Activated naive CD8-positive, alpha-beta T cell (primary cell): ENCODE data around the gene MTRFR.
A peak's percentile ranks its signal among the peaks of the same experiment; 100 is the strongest.

Source experiments
- H3K27ac Mint-ChIP-seq: one replicate; pipeline ENCODE4 v1.8.0; 2021; ENCODE audit warnings: mixed read lengths
- H3K27me3 Mint-ChIP-seq: one replicate; pipeline ENCODE4 v1.8.0; 2021; ENCODE audit warnings: mixed read lengths
- H3K36me3 Mint-ChIP-seq: one replicate; pipeline ENCODE4 v1.8.0; 2021; ENCODE audit warnings: mixed read lengths
- H3K4me1 Mint-ChIP-seq: one replicate; pipeline ENCODE4 v1.8.0; 2021; ENCODE audit warnings: low read depth, mixed read lengths
- H3K4me3 Mint-ChIP-seq: one replicate; pipeline ENCODE4 v1.8.0; 2021; ENCODE audit warnings: mild to moderate bottlenecking, mixed read lengths
- H3K9me3 Mint-ChIP-seq: one replicate; pipeline ENCODE4 v1.8.0; 2021; ENCODE audit warnings: low read depth, mixed read lengths

MTRFR gene

DNA sequence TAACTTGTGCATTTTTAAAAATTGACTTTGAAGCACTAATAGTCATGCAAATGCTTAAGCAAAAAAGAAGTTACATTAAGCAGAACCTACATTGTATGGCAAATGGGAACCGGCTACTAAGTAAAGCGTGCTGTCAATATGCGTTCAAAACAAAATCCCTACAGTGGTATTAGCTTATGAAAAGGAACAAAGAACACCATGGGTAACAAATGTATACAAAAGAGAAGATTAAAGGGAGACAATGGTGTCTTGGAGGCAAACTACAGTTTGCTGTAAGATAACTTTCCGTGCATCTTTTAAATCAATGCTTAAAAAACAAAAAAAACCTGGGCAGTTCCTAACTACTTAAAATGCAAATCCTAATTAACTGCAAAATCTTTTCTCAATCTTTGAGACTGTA is 28.0 kb downstream of the MTRFR start:
- no peaks in the 10 kb centered on the region for H3K27me3 Mint-ChIP-seq
- H3K27ac Mint-ChIP-seq = no peak overlapping the region
- H3K4me1 Mint-ChIP-seq = no peaks in the 10 kb centered on the region
- peaks cover 2% of the 10 kb centered on the region for H3K36me3 Mint-ChIP-seq
- H3K4me3 Mint-ChIP-seq = no peak overlapping the region
- no peaks in the 10 kb centered on the region for H3K9me3 Mint-ChIP-seq

DNA sequence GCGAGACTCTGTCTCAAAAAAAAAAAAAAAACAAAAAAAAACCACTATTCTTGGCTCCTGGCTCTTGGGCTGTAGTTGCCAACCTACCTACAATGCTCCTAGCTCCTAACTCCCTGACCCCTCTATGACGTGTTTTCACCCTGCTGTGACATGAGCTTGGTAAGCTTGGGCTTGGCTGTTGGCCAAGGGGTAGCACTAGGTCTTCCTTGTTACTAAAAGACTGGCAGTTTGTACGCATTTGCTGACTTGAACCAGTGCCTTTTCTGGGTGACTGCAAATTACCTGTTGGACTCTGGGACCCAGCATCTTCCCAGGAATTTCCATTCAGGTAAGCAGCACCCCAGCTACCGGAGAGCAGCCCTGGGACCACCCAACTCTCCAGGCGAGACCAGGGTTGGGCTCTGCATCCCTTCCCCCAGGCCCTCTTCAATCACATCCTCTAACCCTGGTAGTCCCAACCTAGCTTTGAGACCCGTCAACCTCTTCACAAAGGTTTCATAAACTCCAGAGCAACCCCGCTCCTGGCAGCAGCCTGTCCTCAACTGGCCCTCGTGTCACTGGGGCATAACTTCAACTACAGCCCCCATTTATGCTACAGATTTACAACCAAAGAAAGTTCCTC is 30.1 kb downstream of the MTRFR start:
- Mint-ChIP-seq H3K9me3 (no peaks in the 10 kb centered on the region), H3K4me3 (no peak overlapping the region), H3K27me3 (no peaks in the 10 kb centered on the region), H3K36me3 (no peaks in the 10 kb centered on the region), H3K27ac (peak overlapping the region; percentile 10), H3K4me1 (peaks cover 4% of the 10 kb centered on the region)

DNA sequence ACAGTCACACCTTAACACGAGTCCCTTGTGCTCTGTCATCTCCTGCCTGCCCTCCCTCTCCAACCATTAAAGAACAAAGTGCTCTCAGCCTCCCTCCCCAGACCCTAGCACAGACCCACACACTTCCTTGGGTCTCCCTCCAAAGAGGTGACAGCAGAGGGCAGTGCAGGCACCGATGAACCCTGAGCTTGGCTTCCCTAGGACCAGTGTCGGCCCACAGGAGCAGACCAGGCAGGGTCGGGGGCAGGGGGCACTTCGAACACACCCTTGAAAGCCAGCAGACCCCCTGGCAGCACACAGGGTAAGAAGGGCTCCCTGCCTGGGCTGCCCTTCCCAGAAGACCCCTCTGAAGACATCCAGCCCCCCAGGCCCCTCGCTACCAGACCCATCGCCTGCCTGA is 31.4 kb downstream of the MTRFR start:
- Mint-ChIP-seq H3K36me3 (no peaks in the 10 kb centered on the region), H3K9me3 (no peaks in the 10 kb centered on the region), H3K27ac (no peak overlapping the region)

DNA sequence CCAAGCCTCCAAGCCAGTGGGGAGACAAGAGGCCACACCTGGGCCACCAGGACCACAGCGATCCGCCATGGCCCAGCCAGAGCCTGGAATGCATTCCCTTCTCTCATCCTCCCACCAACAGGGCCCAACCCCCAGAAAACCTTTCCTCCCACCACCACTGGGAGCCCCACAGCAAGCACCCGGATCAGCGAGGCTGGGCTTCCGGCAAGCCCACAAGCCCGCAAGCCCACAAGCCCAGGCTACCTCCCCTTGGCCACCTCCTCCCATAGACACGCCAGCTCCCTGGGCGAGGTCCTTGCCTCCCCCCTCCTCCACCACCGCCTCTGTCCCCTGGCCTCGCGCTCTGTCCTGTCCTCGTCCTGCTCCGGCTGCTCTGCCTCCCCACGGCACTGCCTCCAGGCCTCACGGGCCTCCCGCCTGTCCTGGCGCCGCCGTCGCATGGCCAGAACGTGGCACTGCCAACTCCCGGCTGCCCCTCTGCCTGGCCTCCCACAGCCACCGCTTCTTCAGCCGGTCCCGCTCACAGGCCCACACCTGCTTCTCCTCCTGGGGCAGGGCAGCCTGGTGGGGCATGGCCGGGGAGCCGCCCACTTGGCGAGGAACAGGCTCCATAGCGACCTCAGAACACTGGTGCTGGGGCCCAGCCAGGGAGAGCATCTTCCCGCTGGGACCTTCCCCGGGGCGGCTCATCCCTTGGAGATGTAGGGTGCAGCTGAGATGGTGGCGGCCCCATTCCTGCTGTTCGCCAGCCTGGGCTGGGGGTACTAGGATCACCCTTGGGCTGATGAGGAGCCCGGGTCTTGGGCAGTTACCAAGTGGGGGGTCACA is 32.8 kb downstream of the MTRFR start:
- no peaks in the 10 kb centered on the region for H3K27me3 Mint-ChIP-seq
- no peaks in the 10 kb centered on the region for H3K36me3 Mint-ChIP-seq
- H3K27ac Mint-ChIP-seq = no peak overlapping the region
- H3K4me3 Mint-ChIP-seq = no peak overlapping the region
- peaks cover 22% of the 10 kb centered on the region for H3K4me1 Mint-ChIP-seq
- H3K9me3 Mint-ChIP-seq = no peaks in the 10 kb centered on the region

More for the DNA sequence above, 31.4 kb downstream of the MTRFR start:
- no peak overlapping the region for H3K4me3 Mint-ChIP-seq
- H3K27me3 Mint-ChIP-seq = no peaks in the 10 kb centered on the region
- H3K4me1 Mint-ChIP-seq = peaks cover 15% of the 10 kb centered on the region

DNA sequence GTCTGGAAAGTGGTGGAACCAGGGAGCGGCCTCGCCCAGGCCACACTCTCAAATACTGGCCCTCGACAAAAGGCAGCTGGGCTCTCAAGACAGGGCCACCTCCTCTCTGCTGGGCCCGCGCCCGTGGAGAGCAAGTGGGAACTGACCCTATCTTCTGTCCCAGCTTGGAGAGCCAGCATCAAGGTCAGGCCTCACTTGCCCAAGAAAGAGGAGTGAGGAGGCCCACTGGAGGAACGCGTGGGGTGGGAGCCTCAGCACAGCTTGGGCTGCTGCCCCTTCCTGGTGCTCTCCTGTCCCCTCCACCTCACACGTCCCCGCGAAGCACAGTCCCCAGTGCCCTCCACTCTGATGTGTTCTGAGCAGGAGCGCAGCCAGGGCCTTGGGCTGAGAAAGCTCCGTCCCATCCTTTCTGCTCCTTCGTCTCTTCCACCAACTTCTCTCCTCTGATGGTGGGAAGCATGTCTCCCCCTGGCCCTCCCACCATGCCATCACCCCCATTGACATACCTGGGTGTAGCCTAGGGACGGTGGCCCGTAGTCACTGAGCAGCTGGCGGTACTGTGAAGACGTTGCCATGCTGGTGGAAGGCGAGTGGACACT is 33.5 kb downstream of the MTRFR start:
- Mint-ChIP-seq H3K9me3 (no peaks in the 10 kb centered on the region), H3K4me3 (no peak overlapping the region), H3K36me3 (no peaks in the 10 kb centered on the region), H3K27ac (peak overlapping the region; percentile 28), H3K4me1 (peaks cover 22% of the 10 kb centered on the region), H3K27me3 (no peaks in the 10 kb centered on the region)

DNA sequence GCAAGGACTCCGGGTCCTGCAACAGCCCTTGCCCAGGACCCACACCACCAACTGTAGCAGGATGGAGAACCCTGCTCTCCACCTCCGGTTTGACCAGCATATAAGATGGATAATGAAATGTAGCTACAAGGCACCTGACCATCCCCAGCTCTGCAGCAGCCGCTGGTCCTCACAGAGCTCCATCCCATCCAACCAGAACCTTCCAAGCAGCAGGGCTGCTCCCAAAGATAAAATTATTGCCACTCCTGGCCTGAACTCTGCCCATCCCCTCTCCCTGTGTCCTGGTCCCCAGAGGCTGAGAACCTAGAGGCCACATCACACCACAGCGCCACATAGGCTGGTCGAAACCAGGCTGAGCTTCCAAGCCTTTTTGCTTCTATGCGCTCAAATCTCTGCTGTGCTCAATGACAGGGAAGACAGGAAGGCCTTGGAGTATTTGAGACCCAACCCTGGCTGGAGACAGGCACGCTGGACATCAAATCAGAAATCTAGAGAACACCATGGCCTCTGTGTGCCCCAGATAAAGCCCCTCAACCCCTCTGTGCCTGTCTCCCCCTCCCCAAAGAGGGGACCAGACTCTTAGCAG is 34.2 kb downstream of the MTRFR start:
- no peaks in the 10 kb centered on the region for H3K27me3 Mint-ChIP-seq
- no peaks in the 10 kb centered on the region for H3K9me3 Mint-ChIP-seq
- no peak overlapping the region for H3K27ac Mint-ChIP-seq
- H3K4me1 Mint-ChIP-seq = peaks cover 25% of the 10 kb centered on the region
- H3K4me3 Mint-ChIP-seq = peak overlapping the region; percentile 64
- no peaks in the 10 kb centered on the region for H3K36me3 Mint-ChIP-seq

DNA sequence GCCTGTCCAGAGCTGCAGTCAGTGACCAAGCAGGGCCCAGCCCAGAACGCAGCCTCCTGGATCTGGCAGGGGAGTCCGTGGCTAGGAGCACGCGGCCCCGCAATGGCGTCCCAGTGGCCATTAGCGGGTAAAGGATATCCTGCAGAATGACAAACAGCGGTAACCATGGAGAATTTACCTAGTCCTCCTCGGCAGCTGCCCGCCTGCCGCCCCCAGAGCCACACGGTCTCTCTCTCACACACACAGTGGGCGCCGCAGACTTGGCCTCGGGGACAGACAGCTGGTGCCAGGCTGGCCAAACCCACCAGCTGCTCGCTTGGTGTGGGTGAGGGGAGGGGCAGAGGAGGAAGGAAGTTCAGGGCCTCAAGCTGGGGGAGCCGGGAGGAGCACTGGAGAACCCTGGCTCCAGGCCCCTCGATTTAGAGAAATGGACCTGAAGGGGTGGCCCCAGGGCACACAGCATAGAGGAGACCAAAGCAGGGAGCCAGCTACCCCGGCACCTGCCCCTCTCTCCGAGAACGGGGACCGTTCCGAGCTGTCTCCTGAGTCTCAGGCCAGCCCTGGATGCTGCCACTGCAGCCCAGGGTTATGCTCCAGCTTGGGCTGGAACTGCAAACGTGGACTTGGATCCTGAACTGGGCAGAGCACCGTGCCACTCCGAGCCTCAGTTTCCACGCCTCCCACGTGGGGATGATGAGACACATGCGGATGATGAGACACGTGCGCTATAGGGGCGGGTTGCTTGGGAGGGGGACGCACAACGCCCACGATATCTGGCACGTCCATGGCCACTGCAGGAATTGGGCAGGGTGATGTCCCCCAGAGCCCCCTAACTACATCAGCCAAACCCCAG is 35.0 kb downstream of the MTRFR start:
- Mint-ChIP-seq H3K4me1 (peaks cover 25% of the 10 kb centered on the region), H3K27ac (peak overlapping the region; percentile 80), H3K27me3 (no peaks in the 10 kb centered on the region), H3K36me3 (no peaks in the 10 kb centered on the region), H3K4me3 (peak overlapping the region; percentile 64), H3K9me3 (no peaks in the 10 kb centered on the region)

DNA sequence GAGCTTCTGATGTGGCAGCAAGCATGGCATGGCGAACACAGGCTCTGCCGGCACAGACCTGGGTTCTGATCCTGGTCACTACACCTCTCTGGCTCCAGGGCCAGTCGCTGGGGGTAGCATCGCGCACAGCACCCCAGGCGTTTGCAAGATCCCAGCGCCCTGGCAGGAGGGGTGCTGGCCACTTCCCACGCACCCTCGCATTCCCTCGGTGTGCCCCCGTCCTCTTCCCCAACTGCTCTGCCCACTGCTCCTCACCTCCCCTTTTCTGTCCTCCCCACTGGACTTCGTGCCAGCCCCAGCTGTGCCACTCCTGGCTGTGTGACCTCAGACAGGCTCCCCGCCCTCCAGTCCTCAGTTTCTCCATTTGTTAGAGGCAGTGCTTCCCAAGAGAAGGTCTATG is 35.6 kb downstream of the MTRFR start:
- Mint-ChIP-seq H3K36me3 (no peaks in the 10 kb centered on the region), H3K4me3 (peak overlapping the region; percentile 91), H3K27me3 (no peaks in the 10 kb centered on the region), H3K4me1 (peaks cover 25% of the 10 kb centered on the region), H3K27ac (peak overlapping the region; percentile 41), H3K9me3 (no peaks in the 10 kb centered on the region)

DNA sequence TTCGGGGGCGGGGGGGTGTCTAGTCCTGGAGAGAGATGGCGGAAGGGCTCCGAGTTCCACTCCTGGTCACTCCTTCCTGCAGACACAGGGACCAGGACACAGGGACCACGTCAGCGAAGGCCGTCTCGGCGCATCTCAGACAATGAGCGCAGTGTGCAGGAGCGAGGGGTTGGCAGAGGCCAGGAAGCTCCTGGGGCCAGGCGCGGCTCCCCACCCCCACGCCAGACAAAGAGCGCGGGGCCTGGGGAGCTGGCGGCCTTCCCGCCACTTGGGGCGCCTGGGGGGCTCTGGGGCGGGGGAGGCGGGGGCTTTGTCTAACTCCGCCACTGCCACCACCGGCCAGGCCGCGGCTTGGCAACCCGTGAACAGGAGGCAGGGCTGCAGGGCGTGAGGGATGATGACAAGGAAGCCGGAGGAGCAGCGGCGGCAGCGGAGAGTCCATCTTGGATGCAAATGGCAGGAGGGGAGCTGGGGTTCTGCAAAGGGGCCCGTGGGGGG is 36.2 kb downstream of the MTRFR start:
- Mint-ChIP-seq H3K4me1 (peaks cover 25% of the 10 kb centered on the region), H3K27me3 (no peaks in the 10 kb centered on the region), H3K36me3 (no peaks in the 10 kb centered on the region), H3K9me3 (no peaks in the 10 kb centered on the region), H3K27ac (peak overlapping the region; percentile 41), H3K4me3 (peak overlapping the region; percentile 91)

DNA sequence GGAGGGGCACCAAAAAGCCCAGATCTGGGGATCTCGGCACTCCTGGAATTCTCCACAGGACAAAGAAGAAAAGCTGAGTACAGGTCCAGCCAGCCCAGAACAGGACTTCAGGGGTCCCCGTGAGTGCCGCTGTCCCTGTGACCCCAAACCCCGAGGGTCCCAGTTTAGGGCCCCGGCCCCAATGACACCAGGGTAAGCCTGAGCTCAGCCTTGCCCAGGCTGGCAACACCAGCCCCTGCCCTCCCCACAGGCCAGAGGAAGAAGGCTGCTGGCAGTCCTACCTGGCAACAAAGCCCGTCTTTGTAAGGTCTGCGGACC is 36.6 kb downstream of the MTRFR start:
- peaks cover 25% of the 10 kb centered on the region for H3K4me1 Mint-ChIP-seq
- peak overlapping the region; percentile 91 for H3K4me3 Mint-ChIP-seq
- peak overlapping the region; percentile 81 for H3K27ac Mint-ChIP-seq
- no peaks in the 10 kb centered on the region for H3K27me3 Mint-ChIP-seq
- no peaks in the 10 kb centered on the region for H3K9me3 Mint-ChIP-seq
- H3K36me3 Mint-ChIP-seq = no peaks in the 10 kb centered on the region

DNA sequence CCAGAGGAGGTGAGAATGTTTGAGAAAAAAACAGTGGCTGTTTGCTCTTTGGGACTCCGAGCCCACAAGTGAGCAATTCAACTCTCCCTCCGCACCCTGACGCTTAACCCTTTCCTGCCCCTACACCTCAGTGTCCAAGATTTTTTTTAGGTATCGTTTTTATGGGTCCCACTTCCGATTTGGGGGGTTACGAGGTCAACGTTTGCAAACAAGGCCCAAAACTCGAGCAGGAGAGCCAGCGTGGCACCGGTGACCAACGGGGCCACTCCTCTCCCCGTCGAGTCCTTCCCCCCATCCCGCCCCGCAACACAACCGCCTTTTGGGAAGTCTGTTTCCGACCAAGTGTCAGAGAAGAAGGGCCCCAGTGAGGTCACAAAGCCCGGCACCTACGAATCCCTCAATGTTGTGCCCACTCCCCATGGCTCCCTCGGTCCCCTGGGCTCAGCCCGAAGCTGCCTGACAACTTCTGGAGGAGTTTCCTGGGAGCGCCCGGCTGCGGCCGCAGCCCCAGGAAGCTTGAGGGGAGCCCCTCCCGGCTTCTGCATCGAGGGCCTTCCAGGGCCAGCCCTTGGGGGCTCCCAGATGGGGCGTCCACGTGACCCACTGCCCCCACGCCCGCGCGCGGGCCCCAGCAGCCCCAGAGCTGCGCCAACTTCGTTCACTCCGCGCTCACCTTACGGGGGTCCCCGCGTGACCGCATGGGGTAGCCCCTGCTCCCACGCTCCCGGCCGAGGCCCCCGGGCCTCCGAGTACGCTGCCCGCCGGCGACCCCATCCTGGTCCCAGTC is 37.2 kb downstream of the MTRFR start:
- no peaks in the 10 kb centered on the region for H3K27me3 Mint-ChIP-seq

DNA sequence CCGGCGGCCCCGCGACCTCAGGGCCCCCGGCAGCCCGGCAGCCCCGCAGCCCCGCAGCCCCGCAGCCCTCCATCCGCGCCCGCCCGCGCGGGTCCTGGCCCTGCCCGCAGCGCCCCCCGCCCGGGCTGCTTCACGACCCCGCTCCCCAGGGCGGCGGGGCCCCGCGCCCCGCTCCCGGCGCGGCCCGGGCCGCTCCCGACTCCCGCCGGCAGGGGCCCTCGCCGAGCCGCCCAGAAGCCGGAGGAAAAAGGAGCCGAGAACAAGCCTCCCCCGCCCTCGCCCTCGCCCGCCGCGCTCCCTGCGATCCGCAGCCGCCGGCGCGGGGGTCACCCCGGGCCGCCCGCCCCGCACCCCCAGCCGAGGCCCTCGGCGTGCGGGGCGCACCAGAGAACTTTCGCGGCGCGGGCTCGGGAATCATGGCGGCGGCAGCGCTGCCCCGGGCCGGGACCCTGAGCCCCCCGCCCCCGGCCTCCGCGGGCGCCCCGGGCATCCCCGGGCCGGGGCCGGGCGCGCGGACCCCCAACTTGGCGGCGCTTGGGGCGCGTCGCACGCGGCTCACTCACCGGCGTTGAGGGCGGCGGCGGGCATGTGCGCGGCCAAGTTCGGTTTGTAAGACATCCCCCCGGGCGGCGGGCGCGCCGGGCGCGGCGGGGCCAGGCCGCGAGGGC is 37.9 kb downstream of the MTRFR start:
- Mint-ChIP-seq H3K27me3 (no peaks in the 10 kb centered on the region), H3K4me3 (no peak overlapping the region), H3K9me3 (no peaks in the 10 kb centered on the region), H3K27ac (no peak overlapping the region), H3K36me3 (no peaks in the 10 kb centered on the region), H3K4me1 (peaks cover 25% of the 10 kb centered on the region)

More for the DNA sequence above, 37.2 kb downstream of the MTRFR start:
- Mint-ChIP-seq H3K4me1 (peaks cover 25% of the 10 kb centered on the region), H3K4me3 (peak overlapping the region; percentile 91), H3K36me3 (no peaks in the 10 kb centered on the region), H3K9me3 (no peaks in the 10 kb centered on the region), H3K27ac (peak overlapping the region; percentile 81)

DNA sequence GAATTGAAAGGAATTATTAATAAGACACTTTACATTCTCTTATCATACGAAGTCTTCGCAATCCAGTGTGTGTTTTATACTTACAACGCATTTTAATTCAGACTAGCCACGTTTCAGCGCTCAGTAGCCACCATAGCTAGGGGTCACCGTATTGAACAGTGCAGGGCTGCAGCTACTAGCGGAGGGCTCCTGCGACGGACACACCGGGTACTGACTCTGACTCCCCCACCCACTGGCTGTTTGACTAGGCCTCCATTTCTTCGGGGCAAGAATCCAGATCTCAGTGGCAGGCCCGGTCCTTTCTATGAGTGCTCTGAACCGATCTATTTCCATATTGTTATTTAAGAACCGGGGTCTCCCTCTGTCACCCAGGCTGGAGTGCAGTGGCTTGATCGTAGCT is 39.9 kb downstream of the MTRFR start:
- Mint-ChIP-seq H3K4me3 (peak overlapping the region; percentile 77), H3K4me1 (peaks cover 24% of the 10 kb centered on the region), H3K36me3 (no peaks in the 10 kb centered on the region)

More for the DNA sequence above, 39.9 kb downstream of the MTRFR start:
- H3K9me3 Mint-ChIP-seq = no peaks in the 10 kb centered on the region
- H3K27me3 Mint-ChIP-seq = no peaks in the 10 kb centered on the region
- peak overlapping the region; percentile 46 for H3K27ac Mint-ChIP-seq
